ENCODE results near the gene LMO7.

DNA sequence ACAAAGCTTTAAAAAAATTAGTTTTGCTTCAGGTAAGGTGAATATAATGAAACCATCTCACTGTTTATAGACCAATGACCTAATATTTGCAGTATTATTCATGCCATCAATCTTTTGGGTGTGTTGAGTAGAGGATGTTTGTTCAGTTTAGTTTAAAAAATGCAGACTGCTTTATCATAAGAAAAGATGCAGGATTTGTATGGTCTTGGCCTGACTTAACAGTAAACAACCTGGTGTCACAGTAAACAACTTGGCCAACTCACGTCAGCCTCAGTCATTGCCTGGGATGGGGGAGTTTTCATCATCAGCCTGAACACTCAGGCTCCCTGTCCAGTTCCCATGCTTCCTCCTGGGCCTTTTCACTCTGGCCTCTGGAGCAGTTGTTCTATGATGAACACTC is 55.1 kb downstream of the LMO7 start:
- TF ChIP-seq YY1 (IDR thresholded peaks at IDR 0.05) (no peak), SP1 (IDR thresholded peaks at IDR 0.05) (no peak), JUND (IDR thresholded peaks at IDR 0.05) (no peak), RXRA (IDR thresholded peaks at IDR 0.05) (no peak)
- TF ChIP-seq, protein P1, sequence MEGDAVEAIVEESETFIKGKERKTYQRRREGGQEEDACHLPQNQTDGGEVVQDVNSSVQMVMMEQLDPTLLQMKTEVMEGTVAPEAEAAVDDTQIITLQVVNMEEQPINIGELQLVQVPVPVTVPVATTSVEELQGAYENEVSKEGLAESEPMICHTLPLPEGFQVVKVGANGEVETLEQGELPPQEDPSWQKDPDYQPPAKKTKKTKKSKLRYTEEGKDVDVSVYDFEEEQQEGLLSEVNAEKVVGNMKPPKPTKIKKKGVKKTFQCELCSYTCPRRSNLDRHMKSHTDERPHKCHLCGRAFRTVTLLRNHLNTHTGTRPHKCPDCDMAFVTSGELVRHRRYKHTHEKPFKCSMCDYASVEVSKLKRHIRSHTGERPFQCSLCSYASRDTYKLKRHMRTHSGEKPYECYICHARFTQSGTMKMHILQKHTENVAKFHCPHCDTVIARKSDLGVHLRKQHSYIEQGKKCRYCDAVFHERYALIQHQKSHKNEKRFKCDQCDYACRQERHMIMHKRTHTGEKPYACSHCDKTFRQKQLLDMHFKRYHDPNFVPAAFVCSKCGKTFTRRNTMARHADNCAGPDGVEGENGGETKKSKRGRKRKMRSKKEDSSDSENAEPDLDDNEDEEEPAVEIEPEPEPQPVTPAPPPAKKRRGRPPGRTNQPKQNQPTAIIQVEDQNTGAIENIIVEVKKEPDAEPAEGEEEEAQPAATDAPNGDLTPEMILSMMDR (IDR thresholded peaks at IDR 0.05; ENCODE audit: low read depth, low read length, missing input control), result no peak
- TF ChIP-seq, protein P2, sequence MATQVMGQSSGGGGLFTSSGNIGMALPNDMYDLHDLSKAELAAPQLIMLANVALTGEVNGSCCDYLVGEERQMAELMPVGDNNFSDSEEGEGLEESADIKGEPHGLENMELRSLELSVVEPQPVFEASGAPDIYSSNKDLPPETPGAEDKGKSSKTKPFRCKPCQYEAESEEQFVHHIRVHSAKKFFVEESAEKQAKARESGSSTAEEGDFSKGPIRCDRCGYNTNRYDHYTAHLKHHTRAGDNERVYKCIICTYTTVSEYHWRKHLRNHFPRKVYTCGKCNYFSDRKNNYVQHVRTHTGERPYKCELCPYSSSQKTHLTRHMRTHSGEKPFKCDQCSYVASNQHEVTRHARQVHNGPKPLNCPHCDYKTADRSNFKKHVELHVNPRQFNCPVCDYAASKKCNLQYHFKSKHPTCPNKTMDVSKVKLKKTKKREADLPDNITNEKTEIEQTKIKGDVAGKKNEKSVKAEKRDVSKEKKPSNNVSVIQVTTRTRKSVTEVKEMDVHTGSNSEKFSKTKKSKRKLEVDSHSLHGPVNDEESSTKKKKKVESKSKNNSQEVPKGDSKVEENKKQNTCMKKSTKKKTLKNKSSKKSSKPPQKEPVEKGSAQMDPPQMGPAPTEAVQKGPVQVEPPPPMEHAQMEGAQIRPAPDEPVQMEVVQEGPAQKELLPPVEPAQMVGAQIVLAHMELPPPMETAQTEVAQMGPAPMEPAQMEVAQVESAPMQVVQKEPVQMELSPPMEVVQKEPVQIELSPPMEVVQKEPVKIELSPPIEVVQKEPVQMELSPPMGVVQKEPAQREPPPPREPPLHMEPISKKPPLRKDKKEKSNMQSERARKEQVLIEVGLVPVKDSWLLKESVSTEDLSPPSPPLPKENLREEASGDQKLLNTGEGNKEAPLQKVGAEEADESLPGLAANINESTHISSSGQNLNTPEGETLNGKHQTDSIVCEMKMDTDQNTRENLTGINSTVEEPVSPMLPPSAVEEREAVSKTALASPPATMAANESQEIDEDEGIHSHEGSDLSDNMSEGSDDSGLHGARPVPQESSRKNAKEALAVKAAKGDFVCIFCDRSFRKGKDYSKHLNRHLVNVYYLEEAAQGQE (IDR thresholded peaks at IDR 0.05), result no peak
- TF ChIP-seq, protein P3, sequence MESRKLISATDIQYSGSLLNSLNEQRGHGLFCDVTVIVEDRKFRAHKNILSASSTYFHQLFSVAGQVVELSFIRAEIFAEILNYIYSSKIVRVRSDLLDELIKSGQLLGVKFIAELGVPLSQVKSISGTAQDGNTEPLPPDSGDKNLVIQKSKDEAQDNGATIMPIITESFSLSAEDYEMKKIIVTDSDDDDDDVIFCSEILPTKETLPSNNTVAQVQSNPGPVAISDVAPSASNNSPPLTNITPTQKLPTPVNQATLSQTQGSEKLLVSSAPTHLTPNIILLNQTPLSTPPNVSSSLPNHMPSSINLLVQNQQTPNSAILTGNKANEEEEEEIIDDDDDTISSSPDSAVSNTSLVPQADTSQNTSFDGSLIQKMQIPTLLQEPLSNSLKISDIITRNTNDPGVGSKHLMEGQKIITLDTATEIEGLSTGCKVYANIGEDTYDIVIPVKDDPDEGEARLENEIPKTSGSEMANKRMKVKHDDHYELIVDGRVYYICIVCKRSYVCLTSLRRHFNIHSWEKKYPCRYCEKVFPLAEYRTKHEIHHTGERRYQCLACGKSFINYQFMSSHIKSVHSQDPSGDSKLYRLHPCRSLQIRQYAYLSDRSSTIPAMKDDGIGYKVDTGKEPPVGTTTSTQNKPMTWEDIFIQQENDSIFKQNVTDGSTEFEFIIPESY (IDR thresholded peaks at IDR 0.05), result no peak
